Measurements from ENCODE around the gene PRKCQ.

GRCh38 chr10:6617309-6618076 is 37.4 kb upstream of the PRKCQ start:
- TF ChIP-seq CTCF (optimal IDR thresholded peaks at IDR 0.05 in 1 of 3, IDR thresholded peaks at IDR 0.05 in 1 of 3, conservative IDR thresholded peaks at IDR 0.05 in 1 of 3; ENCODE audit: extremely low read depth in 1 of 3, insufficient read depth in 2 of 3, low read length in 3 of 3) (no peak), EZH2 (IDR thresholded peaks at IDR 0.05; ENCODE audit: low read length) (no peak)

Data from keratinocyte (primary cell).